Measurements from ENCODE around the gene LIMS2.
A peak's percentile ranks its signal among the peaks of the same experiment; 100 is the strongest.

LIMS2 gene

GRCh38 chr2:127700527-127701192 is 25.3 kb upstream of the LIMS2 start:
- peak in 1 of 5 donors; percentile 9 for DNase-seq

DNA sequence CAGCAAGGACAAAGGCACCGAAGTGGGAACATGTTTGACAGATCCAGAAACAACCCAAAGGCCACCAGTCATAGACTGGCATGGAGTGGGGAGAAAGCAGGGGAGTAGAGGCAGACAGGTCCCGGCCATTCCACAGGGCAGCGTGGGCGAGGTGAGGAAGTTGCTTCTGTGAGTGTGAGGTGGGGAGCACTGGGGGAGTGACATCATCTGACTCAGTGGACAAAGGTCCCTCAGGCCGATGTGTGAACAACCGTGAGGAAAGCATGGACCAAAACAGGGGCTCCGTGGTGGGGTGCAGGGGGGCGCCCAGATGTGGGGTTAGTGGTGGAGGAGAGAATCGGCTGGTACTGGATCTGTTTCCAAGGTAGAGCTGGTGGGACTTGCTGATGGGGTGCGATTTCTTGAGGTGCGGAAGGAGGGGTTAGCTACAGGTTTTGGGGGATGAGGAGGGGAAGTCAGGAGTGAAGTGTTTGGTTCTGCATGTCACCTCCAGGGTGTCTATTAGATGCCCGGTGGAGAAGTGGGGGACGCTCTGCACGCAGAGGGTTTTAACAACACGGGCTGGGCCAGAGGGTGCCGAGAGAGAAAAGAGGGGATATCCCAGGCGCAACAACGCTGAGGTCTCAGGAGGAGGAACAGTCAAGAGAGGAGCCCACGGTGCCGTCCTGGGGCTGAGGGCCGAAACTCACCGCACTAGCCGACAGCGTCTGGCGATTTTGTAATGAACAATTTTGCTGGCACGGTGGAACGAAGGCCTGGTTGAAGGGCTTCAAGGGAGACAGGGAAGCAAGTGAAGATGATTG is 23.4 kb upstream of the LIMS2 start:
- no peak for DNase-seq

DNA sequence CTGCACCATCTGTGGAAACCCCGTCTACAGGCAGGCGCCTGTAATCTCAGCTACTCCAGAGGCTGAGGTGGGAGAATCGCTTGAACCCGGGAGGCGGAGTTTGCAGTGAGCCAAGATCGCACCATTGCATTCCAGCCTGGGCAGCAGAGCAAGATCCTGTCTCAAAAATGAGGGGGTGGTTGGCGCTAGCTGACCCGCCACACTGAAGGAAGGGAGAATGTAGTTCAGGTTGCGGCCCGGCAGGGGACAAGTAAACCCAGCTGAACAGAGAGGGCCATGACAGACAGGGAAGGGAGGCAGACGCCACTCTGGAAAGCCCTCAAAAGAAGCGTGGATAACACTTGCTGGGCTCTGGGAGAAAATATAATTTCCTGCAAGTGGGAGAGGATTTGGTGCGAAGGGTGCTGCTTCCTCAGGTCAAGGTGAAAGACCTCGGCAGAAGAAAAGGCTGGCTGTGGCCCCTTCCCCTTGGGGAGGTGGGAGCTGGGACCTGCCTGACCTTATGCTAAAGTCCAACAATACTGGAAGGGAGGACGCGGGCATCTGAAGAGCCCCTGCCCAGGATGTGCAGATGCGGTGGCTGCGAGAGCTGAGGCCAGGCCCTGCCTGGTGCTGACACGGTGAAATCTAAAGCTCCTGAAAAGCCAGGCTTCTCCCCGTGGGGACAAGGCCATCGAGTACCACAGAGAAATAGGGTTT is 22.3 kb upstream of the LIMS2 start:
- DNase-seq, result no peak

DNA sequence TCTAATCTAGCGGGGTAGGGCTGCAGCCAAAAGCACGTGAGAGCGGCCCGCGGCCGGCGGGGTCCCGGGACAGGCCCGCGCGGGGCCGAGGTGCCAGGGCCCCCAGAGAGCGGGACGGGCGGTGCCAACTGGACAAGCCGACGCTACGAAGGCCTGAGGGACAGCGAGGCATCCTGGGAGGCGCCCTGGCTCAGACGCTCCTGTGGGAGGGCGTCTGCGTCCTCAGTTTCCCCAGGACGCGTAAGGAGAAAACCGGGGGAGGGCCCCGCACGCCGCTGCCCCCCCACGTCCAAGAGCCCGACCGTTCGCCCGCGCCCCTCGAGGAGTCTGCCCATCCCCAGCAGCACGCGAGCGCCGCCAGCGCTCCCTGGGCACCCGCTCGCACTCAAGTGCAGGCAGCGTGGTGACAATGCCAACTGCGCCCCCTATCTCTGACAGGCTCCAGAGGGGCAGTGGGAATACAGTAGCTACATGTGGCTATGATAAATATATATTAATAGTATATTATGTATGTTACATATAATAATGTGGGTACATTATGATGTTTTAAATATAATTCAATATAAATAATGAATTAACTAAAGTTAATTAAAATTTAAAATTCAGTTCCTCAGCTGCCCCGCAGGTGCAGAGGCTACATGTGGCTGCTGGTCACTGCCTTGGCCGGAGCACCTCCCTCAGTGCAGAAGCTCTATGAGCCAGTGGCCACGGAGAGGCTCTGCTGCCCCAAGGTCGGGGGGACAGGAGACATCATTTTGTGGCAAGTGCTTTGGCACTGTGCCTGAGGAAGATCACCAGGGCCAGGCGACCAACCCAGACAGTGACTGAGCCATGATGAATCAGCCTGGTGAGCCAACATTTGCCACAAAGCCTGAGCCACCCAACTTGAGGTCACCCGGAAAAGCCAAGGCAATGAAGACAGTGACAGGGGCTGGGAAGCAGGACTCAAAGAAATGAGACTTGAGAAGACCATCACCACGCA is 20.5 kb upstream of the LIMS2 start:
- DNase-seq, result peak in 3 of 5 donors; percentile 18 to 49 (median 47)

- no peak for DNase-seq
These were observed 19.7 kb upstream of the LIMS2 start for GRCh38 chr2:127694986-127695385.

DNA sequence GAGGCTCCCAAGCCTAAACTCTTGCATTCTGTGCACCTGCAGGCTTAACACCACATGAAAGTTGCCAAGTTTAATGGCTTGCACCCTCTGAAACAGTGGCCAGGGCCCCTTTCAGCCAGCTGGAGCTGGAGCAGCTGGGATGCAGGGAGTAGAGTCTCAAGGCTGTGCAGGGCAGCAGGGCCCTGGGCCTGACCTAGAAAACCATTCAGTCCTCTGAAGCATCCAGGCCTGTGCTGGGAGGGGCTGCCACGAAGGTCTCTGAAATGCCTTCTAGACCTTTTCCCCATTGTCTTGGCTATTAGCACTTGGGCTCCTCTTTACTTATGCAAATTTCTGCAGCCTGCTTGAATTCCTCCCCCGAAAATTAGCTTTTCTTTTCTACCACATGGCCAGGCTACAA is 15.4 kb upstream of the LIMS2 start:
- DNase-seq, result no peak

DNA sequence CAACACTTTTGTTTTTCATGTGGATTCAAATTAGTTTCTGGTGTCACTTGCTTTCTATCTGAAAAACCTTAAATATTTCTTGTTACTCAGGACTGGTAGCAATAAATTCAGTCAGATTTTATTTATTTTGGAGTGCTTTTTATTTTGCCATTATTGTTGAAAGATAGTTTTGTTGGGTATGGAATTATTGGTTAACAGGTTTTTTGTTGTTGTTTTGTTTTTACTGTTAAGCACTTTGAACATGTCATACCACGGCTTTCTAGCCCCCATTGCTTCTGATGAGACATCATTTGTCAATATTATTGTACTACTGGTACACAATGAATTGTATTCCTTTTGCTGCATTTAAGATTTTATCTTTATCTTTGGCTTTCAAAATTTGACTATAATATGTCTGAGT is 13.1 kb upstream of the LIMS2 start:
- no peak for DNase-seq

GRCh38 chr2:127685410-127686080 is 10.2 kb upstream of the LIMS2 start:
- no peak for DNase-seq

DNA sequence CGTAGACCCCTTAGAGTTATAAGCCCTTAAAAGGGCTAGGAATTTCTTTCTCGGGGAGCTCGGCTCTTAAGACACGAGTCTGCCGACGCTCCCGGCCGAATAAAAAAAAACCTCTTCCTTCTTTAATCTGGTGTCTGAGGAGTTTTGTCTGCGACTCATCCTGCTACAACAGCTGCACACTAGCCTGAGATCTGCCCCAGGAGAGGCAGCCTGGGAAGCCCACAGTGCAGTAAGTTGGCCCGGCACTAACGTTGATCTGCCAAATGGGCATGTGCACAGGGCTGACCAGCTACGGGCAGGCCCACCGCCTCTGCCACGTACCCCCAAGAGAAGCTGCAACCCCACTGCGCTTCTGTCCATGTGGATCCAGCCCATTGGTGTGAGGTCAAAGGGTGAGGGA is 8.4 kb upstream of the LIMS2 start:
- DNase-seq, result no peak

- DNase-seq, result no peak
These were observed 7.7 kb upstream of the LIMS2 start for GRCh38 chr2:127683056-127683455.

GRCh38 chr2:127681976-127682857 is 6.9 kb upstream of the LIMS2 start:
- no peak for DNase-seq

GRCh38 chr2:127681288-127681804 is 6.0 kb upstream of the LIMS2 start:
- DNase-seq, result no peak

- DNase-seq, result no peak
These were observed 5.5 kb upstream of the LIMS2 start for GRCh38 chr2:127680706-127681287.

DNA sequence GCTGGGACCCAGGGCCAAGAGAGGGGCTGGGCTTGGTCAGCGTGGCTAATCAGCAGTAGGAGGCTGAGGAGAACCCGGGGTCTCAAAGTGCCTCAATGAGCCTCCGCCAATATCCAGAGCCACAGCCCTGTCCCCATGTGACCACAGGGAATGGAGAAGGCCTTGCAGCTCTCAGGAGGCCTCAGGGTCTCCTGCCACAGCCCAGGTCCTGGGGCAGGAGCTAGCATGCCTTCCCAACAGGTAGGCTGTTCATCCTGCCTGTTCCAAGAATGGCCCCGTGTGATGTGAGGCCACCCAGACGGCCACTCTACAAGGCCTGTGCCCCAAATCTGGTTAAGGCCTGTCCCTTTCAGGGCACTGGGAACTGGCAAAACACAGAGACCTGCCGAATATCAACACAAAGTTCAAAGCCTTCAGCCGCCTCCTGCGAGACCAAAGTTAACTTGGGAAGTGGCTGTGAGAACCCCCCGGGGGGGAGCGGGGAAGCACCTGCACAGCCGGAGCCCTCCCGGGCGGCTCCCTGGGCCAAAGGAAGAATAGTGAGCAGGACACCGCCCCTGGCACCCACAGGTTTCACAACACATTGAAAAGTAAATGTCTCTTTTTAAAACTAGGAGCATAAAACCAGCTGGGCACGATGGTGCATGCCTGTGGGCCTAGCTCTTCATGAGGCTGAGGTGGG is 4.5 kb upstream of the LIMS2 start:
- DNase-seq, result no peak

GRCh38 chr2:127678991-127679390 is 3.7 kb upstream of the LIMS2 start:
- no peak for DNase-seq

DNA sequence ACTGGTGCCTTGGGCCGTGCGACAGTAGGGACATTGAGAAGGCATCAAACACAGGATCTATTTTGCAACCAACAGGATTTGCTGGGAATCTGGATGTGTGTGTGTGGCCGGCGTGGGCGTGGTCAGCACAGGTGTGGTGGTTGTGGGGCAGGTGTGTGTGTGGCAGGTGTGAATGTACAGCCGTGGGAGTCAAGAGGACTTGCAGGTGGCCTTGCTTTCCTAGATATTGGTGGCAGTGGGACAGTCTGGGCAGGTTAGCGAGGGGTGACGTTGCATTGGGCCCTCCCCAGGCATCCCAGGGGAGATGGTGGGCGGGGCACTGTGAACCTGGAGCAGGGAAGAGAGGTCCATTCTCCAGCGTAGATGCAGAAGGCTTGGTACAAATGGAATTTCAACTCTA is 3.2 kb upstream of the LIMS2 start:
- no peak for DNase-seq

- no peak for DNase-seq
These were observed 1.6 kb upstream of the LIMS2 start for GRCh38 chr2:127676906-127677305.

- no peak for DNase-seq
These were observed 805 bp downstream of the LIMS2 start for GRCh38 chr2:127674241-127675209.
